K562 (cell line): ENCODE measurements around the gene BRF1. TPM values are rescaled to one million over a fixed set of nuclear protein-coding genes. Genes with fewer than 3 reads are reported as not detected.
A peak's percentile ranks its signal among the peaks of the same experiment; 100 is the strongest.

Source experiments
- ARID4B ChIP-seq: sonication (generic); formaldehyde crosslinking; IDR thresholded peaks from 2 replicates; pipeline ENCODE4 v1.8.0; 2022; ENCODE audit warnings: mild to moderate bottlenecking, missing genetic modification reagents
- ATF7 ChIP-seq: fragments of 450-650 bp; IDR thresholded peaks from 2 replicates; pipeline ENCODE4 v1.7.1; 2014; ENCODE audit warnings: mild to moderate bottlenecking, moderate library complexity
- BRCA1 ChIP-seq, 2 experiments: fragments of 450-650 bp in 1 of 2; sonication (generic) in 1 of 2; formaldehyde crosslinking in 1 of 2; IDR thresholded peaks; 2 replicates each; pipeline versions ENCODE4 v1.5.0 to v1.6.1; 2017 to 2020; ENCODE audit warnings: mild to moderate bottlenecking in 1 of 2, missing genetic modification reagents in 1 of 2
- C11orf30 ChIP-seq: fragments of 450-650 bp; IDR thresholded peaks from 2 replicates; pipeline ENCODE4 v1.6.1; 2016; ENCODE audit warnings: low read depth, mild to moderate bottlenecking
- CBX1 ChIP-seq: sonication (generic); IDR thresholded peaks from 2 replicates; pipeline ENCODE4 v1.6.1; 2016; ENCODE audit warnings: antibody characterized with exemption, low read depth, mild to moderate bottlenecking
- CHD2 ChIP-seq: IDR thresholded peaks from 2 replicates; pipeline ENCODE4 v1.6.1; 2011; ENCODE audit warnings: low read depth, low read length
- CTBP1 ChIP-seq: fragments of 450-650 bp; IDR thresholded peaks from 2 replicates; pipeline ENCODE4 v1.6.1; 2016; ENCODE audit warnings: borderline replicate concordance
- CXXC5 ChIP-seq: fragments of 250-450 bp; sonication (Bioruptor Pico); IDR thresholded peaks from 2 replicates; pipeline ENCODE4 v1.8.0; 2022; ENCODE audit warnings: inconsistent platforms, mild to moderate bottlenecking, moderate library complexity
- FIP1L1 ChIP-seq: fragments of 200-400 bp; formaldehyde crosslinking; IDR thresholded peaks from 2 replicates; pipeline ENCODE4 v1.6.1; 2018; ENCODE audit warnings: mild to moderate bottlenecking, low read depth, low read length; ENCODE audit not compliant: poor library complexity, severe bottlenecking
- FOXP1 ChIP-seq: sonication (generic); formaldehyde crosslinking; IDR thresholded peaks from 2 replicates; pipeline ENCODE4 v1.8.0; 2022; ENCODE audit warnings: mild to moderate bottlenecking, missing genetic modification reagents
- GATAD2B ChIP-seq: fragments of 450-650 bp; IDR thresholded peaks from 2 replicates; pipeline ENCODE4 v1.6.1; 2017; ENCODE audit warnings: mild to moderate bottlenecking, borderline replicate concordance
- HDAC1 ChIP-seq, 2 experiments: fragments of 450-650 bp; IDR thresholded peaks; 2 replicates each; pipeline ENCODE4 v1.6.1; 2016 to 2017; ENCODE audit warnings: inconsistent platforms in 1 of 2, mild to moderate bottlenecking in 1 of 2, moderate library complexity in 1 of 2
- RBBP5 ChIP-seq: fragments of 200-600 bp; sonication (generic); IDR thresholded peaks from 2 replicates; pipeline ENCODE4 v1.6.1; 2012; ENCODE audit warnings: borderline replicate concordance, mild to moderate bottlenecking, low read length, control low read depth, inconsistent platforms; ENCODE audit not compliant: insufficient read depth, poor library complexity, severe bottlenecking
- RBFOX2 ChIP-seq: fragments of 200-400 bp; formaldehyde crosslinking; IDR thresholded peaks from 2 replicates; pipeline ENCODE4 v1.6.1; 2017; ENCODE audit warnings: low read depth, mild to moderate bottlenecking, low read length, moderate library complexity
- TBP ChIP-seq: optimal IDR thresholded peaks from 2 replicates; pipeline ENCODE3; 2011; ENCODE audit warnings: low read depth, low read length, improper control_type of control experiment
- UBTF ChIP-seq, 2 experiments: IDR thresholded peaks; 2 replicates each; pipeline ENCODE4 v1.6.1; 2012; ENCODE audit warnings: improper control_type of control experiment in 2 of 2, low read depth in 2 of 2, low read length in 2 of 2, borderline replicate concordance in 1 of 2
- ZFX ChIP-seq: sonication (generic); formaldehyde crosslinking; IDR thresholded peaks from 2 replicates; pipeline ENCODE4 v1.8.0; 2022; ENCODE audit warnings: mild to moderate bottlenecking, missing genetic modification reagents, moderate library complexity
- ZNF639 ChIP-seq, 2 experiments: fragments of 200-800 bp in 1 of 2; sonication (Bioruptor generic) in 1 of 2; sonication (generic) in 1 of 2; formaldehyde crosslinking in 1 of 2; IDR thresholded peaks in 1 of 2; conservative IDR thresholded peaks in 1 of 2; 2 replicates each; pipeline versions ENCODE4 v1.5.0 to v1.6.1; 2016 to 2020; ENCODE audit warnings: missing compliant biosample characterization in 1 of 2, missing genetic modification characterization in 1 of 2, missing genetic modification reagents in 1 of 2
- ZNF668 ChIP-seq: fragments of 250-450 bp; sonication (Bioruptor Pico); IDR thresholded peaks from 2 replicates; pipeline ENCODE4 v1.8.0; 2022; ENCODE audit warnings: mild to moderate bottlenecking, inconsistent platforms
- polyA plus RNA-seq, 8 experiments: library from polyadenylated mRNA; depleted of rRNA in 4 of 8; stranded (reverse) in 5 of 8; unstranded in 3 of 8; fragments of >200 nt; fragmentation: Nextera tagmentation in 2 of 8; fragmentation: Illumina TruSeq in 1 of 8; extraction: Ambion mirVana in 2 of 8; extraction: Trizol in 1 of 8; gene quantifications; 2 replicates each; pipeline versions ENCODE4 v1.2.1 to v1.2.3, GENCODE V29; 2011 to 2014; ENCODE audit warnings: inconsistent platforms in 1 of 8, missing spikeins in 1 of 8
- total RNA-seq, 7 experiments: library from RNA; depleted of rRNA in 6 of 7; stranded (reverse); fragments of >200 nt in 6 of 7; fragmentation: Illumina TruSeq in 2 of 7; extraction: Trizol in 2 of 7; gene quantifications; 2 replicates each; pipeline versions ENCODE4 v1.2.1 to v1.2.3, GENCODE V29; 2011 to 2021; ENCODE audit warnings: low replicate concordance in 1 of 7

BRF1 gene
- total and polyA plus RNA-seq, 9 of the 15 experiments (the other 6 are each of a cell fraction or from before 2014, with no cell fraction given) = 0.14 to 24.6 (median 8.2) TPM

GRCh38 chr14:105300542-105301102 lies at the start of gene BRF1 (continued):
- peak in 1 of 2 experiments; percentile 64; a peak in 2 of 4 replicates for TF ChIP-seq UBTF (IDR thresholded peaks at IDR 0.05; ENCODE audit: borderline replicate concordance in 1 of 2, low read depth in 2 of 2, low read length in 2 of 2)
- peak; percentile 83 for TF ChIP-seq ZFX
- TF ChIP-seq HDAC1 (IDR thresholded peaks at IDR 0.05) = no peak
- no peak for TF ChIP-seq BRCA1 (IDR thresholded peaks at IDR 0.05)
- no peak for TF ChIP-seq BRCA1 (CRISPR knock-in tag; IDR thresholded peaks at IDR 0.05)
- peak; percentile 10 for TF ChIP-seq FIP1L1
- TF ChIP-seq CXXC5 (CRISPR knock-in tag) = peak; percentile 81
- peak; percentile 85 for TF ChIP-seq FOXP1 (CRISPR knock-in tag)
- peak; percentile 93 for TF ChIP-seq CHD2
- TF ChIP-seq C11orf30 = no peak
- peak; percentile 93 for TF ChIP-seq RBBP5
- no peak for TF ChIP-seq CBX1
- TF ChIP-seq GATAD2B = peak; percentile 75
- peak; percentile 80 for TF ChIP-seq RBFOX2
- TF ChIP-seq ZNF639 (CRISPR knock-in tag; conservative IDR thresholded peaks at IDR 0.05 in 1 of 2, IDR thresholded peaks at IDR 0.05 in 1 of 2) = peak in 1 of 2 experiments; percentile 92; a peak in 2 of 4 replicates
- no peak for TF ChIP-seq ZNF668 (CRISPR knock-in tag)
- TF ChIP-seq ARID4B (CRISPR knock-in tag) = peak; percentile 46; the same call in 1 of the 2 replicates
- TF ChIP-seq CTBP1 = peak; percentile 97
- peak; percentile 39 for TF ChIP-seq TBP
- TF ChIP-seq ATF7 = peak; percentile 23; the same call in 1 of the 2 replicates
